ENCODE results near the gene FRMD8.
"Not testable (repeated sequence)": the region's sequence is repeated elsewhere in the genome, so short reads cannot be mapped to it uniquely, and the experiment has no call there.

The FRMD8 gene

DNA sequence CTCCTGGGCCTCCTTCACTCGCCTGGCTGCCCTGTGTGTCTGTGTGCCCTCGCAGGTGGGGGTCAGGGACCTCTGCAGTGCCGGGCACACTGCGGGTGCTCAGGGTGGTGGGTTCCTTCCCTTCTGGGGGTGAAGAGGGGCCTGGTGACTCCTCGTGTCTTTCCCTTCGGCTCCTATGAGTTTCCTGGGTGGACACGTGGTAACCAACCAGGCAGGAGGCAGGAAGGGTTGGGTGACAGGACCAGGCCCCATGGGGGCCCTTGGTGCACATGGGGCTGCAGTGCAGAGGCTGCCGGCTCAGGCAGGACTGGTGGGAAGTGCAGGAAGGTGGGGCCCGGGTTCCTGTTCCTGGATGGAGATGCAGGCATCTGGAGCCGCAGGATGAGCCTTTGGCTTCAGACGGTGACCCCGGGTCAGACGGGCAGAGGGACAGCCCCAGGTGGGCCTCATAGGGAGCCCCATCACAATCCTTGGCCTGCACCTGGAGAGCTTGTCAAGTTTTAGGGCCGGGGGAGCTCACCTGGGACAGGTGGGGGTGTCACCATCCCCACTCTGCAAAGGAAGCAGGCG lies 9.6 kb downstream of the FRMD8 start:
- DNase-seq = no peak

DNA sequence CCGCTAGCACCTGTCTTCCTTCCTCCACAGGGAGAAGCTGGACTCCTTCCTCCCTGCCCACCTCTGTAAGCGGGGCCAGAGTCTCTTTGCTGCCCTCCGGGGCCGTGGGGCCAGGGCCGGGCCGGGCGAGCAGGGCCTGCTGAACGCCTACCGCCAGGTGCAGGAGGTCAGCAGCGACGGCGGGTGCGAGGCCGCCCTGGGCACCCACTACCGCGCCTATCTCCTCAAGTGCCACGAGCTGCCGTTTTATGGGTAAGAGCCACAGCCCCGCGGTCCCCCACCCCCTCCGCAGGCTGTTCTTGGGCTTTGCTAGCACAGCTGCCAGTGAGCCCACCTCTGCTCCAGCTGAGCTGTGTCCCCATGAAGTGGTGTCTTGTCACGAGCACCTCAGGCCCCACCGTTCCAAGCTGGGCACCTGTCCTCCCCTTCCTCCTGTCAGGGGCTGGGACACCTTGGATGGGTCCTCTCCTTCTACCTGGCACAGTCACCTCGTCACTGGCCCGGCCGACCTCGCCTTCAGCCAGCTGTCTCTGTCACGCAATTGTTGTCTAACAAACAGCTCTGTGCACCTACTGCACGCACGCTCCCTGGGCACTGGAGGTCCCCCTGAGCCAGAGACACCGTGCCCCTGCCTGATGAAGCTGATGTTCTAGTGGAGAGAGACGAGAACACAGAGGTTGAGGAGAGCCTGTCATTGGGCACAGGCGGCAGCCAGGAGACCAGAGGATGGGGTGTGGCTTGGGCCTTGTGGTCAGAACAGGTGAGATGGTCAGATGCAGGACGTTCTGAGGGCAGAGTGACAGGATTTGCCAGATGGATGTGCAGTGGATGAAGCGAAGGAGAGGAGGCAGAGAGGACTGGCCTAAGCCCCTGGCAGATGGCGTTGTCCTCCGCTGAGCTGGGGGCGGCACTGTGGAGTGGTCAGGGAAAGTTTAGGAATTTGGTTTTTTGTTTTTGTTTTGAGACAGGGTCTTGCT lies 10.6 kb downstream of the FRMD8 start:
- DNase-seq = no peak

DNA sequence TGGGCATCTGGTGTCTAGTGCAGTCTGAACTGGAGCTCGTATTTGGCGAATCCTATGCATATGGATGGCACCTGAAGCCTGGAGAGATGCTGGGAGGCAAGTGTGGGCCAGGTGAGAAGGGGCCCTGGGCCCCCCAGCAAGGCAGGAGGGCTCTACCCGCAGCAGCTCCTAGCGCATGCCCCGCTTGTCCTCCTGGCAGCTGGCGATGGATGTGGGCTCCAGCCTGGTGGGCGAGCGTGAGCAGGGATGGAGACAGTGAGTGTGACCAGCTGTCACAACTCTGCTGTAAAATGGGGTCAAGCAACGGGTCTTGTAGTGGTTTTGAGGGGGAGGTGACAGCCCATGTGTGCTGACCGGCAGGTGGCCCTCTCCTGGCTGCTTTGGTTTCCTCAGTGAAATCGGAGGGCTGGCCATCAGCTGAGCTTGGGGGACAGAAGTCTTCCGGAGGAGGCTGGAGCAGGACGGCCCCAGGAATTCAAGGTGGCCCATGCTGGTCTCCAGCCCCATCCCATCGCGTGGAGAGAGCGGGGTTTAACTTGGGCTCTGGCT lies 12.0 kb downstream of the FRMD8 start:
- DNase-seq = no peak

DNA sequence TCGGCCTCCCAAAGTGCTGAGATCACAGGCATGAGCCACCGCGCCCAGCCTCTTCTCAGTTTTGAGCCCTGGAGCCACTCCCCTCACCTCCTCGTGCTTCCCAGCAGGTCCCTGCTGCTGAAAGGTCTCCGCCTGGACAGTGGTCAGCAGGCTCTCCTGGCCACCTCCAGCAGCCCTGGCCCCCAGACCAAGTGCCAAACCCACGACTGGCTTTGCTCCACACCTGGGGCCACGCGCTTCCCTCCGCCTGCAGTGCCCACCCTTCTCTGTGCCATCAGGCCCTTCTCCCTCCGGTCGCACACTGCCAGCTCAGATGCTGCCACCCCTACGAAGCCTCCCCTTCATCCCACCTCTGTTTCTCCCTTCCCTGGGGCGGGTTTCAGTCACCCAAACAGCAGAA lies 12.8 kb downstream of the FRMD8 start:
- DNase-seq = no peak

DNA sequence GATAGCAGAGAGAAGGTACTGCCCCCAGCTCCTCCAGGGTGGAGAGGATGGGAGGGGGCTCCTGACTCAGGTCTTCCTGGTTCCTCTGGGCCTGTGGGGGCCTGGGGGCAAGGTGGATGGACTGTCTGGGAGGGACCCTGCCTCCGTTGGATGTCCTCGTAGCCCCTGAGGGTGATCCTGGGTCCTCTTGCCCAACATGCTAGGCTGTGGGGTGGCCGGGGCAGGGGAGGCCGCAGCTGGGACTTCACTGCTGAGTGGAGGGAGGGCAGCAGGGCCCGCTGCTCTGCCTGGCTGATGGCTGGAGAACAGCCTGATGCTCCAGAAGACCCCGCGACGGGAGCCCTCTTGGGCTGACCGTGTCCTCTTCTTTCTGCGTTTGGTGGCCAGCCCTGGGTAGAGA lies 13.4 kb downstream of the FRMD8 start:
- DNase-seq = no peak

DNA sequence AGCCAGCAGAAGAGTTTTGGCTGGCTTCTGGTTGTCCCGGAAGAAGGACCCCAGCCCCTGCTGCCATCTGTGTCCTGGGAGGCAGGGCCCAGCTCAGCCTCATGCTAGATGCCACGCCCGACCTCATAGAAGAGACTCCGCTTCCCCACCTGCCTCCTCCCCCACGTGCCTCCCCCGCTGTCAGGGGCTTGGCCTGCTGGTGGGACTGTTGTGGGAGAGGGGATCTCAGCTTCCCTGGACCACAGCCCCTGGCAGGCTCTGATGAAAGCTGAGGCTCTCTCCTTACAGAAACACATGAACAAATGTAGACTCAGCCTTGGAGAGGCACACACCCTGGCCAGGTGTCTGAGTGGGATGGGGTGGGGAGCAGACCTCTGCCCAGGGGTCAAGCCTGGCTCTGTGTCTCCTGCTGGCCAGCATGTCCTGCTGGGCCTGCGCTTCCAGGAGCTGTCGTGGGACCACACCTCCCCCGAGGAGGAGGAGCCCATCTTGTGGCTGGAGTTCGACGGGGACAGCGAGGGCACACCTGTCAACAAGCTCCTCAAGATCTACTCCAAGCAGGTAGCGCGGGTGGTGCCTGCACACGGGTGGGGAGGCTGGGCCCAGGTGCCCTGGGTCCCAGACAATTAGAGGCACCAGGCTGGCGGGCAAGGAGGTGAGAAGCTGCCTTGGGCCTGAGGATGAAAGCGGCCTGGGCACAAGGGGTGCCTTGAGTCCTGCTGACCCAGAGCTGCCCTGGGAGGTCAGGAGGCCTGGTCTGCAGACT lies 14.1 kb downstream of the FRMD8 start:
- no peak for DNase-seq

DNA sequence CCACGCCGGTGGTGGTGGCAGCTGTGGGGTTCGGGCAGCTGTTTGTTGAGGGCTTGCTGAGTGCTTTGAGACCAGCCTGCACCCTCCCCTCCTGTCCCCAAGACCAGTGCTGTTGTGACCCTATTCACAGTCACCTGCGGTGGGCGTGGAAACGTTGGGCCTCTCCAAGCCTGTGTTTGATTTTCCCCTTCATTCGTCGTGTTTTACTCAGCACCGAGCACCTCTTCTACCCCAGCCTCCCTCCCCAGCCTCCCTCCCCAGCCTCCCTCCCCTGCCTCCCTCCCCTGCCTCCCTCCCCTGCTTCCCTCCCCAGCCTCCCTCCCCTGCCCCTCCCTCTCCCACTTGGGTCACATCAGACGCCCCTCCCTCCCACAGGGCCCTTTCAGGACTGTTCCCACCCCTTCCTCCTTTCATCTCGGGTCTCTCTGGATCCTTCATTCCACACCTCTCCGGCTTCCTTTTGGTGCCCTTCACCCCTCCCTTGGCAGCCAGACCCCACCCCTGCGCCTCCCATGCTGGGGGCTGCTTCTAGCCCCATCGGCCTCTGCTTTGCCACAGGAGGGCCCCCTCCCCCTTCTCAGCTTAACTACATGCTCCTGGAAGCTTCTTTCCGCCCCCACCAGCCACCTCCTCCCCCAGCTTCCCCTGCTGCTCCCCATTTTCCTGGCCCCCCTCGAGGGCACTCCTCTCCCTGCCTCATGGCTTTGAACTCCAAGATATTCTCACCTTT lies 14.8 kb downstream of the FRMD8 start:
- DNase-seq = no peak

DNA sequence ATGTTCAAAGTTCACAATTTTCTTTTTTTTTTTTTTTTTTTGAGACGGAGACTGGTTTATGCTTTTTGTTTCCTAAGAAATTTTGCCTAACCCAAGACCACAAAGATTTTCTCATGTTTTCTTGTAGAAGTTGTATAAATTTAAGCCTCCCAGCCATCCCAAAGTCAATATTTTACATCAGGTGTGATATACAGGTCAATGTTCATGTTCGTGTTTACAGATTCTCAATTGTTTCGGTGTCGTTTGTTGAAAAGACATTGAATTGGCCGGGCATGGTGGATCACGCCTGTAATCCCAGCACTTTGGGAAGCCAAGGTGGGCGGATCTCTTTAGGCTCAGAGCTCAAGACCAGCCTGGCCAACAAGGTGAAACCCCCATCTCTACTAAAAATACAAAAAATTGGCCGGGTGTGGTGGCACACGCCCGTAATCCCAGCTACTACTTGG lies 15.4 kb downstream of the FRMD8 start:
- no peak for DNase-seq

DNA sequence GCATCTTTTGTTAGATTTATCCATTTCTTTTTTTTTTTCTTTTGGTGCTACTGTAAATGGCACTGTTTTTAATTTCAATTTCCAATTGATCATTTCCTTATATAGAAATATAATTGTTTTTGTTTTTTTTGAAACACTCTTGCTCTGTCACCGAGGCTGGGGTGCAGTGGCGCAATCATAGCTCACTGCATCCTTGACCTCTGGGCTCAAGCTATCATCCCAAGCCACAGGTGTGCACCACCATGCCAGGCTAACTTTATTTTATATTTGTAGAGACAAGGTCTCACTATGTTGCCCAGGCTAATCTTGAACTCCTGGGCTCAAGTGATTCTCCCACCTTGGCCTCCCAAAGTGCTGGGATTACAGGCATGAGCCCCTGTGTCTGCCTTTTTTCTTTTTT lies 16.4 kb downstream of the FRMD8 start:
- no peak for DNase-seq

DNA sequence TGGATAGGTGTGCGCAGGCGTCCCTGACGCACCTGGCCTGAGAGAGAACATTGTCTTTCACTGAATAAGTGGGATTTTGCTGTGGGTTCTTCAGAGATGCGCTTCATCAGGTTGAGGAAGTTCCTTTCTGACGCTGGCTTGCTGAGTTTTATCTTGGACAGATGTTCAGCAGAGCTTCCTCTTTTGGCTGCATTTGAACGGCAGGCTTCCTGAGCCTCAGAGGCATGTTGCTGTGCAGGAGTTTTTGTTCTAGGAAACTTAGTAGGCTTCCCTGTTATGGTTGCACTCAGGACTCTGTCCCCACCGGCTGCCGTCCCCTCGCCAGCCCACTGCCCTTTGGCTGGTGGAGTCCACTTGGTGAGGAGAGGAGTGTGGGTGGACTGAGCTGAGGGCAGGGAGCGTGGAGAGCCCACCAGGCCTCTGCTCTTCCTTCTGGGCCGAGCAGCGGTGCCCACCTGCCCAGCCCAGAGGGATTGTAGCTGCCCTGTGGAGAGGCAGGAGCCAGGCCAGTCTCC lies 17.2 kb downstream of the FRMD8 start:
- no peak for DNase-seq

DNA sequence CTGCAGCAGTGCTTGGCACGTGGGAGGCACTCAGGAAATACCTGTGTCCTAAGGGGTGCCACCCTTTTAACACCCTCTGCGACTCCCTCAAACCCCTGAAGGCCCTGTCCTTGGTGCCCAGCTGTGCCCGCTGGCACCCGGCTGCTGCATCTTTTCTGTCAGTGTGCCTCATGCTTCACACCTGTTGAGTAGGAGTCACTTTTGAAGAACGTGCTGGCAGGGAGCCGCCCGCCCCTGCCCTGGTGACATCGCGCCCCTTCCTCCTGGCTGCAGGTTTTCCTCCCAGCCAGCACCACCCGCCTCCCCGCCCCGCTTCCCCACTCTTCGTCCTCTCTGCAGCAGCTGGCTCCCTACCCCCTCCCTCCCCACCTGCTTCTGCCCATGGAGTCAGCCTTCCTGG lies 17.8 kb downstream of the FRMD8 start:
- no peak for DNase-seq

DNA sequence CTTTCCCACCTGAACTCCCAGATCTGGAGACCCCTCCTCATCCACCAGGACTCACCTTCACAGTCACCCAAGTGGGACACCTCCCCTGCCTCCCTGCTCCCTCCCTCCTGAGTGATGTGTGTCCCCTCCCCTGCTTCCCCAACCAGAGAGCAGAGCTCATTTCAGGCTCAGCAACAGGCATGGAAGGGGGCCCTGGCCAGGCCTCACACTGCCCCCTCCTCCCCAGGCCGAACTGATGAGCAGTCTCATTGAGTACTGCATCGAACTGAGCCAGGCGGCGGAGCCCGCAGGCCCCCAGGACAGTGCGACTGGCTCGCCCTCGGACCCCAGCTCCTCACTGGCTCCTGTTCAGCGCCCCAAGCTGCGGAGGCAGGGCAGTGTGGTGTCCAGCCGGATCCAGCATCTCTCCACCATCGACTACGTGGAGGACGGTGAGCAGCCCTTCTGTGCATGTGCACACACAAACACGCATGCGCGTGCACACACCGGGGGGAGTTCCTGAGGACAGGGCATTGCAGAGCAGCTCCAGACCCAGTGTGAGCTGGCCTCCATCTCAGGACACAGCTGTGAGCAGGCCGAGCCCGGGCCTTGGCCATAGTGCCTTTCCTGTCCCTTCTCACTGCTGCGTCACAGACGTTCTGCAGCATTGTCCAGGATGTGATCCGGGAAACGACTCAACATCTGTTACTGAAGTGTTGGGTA lies 18.4 kb downstream of the FRMD8 start:
- DNase-seq = peak; percentile 38

DNA sequence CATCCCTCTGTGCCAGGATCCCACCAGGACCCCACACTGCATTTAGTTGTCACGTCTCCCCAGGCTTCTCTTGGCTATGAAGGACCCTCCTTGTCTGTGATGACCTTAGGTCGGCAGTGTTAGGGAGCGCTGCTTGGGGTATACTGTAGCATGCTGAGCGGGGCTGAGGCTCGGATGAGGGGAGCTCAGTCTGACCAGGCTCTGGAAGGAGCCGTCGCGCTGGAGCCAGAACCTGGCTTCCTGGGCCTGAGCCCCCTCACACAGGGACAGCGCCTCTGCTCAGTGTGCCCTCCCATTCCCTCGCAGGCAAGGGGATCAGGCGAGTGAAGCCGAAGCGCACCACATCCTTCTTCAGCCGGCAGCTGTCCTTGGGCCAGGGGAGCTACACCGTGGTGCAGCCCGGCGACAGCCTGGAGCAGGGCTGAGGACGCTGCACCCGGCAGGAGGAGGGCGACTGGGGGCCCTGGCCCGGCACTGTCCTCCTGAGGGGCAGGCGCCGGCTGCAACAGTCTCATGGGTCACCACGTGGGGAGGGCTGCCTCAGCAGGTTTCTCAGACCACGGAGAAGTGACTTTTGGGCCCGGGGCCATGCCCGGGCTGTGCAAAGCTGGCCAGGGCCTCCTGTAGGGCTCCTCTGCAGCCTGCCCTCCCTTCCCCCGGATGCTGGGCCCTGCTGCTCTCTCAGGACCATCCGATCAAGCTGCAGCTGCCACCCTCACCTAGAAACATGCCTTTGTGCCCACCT lies 24.7 kb downstream of the FRMD8 start:
- no peak for DNase-seq

DNA sequence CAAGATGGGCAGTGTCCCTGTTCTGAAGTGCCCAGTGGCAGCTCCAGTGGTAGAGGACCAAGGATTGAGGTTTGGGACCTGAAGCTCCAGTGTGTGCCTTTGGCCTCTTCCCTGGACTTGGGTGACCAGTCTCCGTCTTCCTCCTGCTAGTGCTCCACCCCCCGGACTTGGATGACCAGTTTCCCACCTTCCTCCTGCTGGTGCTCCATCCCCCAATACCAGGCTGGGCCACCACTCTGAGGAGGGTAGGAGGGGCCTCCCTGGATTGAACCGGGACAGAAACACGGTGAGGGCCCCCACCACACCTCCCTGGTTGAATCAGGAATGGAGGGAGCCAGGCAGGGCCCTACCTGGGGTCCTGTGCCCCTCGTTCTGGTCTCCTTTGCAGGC lies 25.2 kb downstream of the FRMD8 start:
- no peak for DNase-seq

DNA sequence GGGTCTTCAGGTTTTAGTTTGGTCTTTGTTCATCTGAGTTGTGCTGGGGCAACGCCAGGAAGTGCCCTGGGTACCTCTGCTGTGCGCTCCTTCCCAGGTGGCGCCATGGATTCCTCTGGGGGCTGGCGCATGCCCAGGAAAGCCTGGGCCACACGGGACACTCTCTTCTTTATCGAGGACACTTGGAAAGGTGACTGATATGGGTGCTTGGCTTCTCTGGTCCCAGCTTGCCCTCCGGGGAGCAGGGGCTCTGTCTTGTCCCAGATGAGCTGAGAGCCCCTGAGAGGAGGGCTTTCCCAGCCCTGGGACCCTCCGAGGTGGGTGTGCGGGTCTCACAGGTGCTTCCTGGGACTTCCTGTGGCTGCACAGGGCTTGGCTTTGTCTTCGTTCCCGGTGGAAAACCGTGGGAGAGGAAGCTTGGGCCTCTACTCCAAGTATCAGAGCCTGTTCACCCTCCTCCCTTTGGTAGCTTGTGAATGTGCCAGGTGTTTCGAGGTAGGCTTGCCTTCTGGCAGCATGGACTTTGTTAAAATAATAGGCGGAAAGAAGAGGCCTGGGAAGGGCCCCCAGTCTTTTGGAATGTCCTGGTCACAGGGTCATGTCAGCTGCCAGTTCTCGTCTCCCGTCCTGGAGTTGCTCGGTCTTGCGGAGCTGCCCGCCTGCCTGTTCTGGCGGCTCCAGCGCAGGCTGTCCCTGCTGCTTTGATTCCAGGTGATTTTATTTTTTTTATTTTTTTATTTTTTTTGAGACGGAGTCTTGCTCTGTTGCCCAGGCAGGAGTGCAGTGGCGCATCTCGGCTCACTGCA lies 26.0 kb downstream of the FRMD8 start:
- DNase-seq = no peak

DNA sequence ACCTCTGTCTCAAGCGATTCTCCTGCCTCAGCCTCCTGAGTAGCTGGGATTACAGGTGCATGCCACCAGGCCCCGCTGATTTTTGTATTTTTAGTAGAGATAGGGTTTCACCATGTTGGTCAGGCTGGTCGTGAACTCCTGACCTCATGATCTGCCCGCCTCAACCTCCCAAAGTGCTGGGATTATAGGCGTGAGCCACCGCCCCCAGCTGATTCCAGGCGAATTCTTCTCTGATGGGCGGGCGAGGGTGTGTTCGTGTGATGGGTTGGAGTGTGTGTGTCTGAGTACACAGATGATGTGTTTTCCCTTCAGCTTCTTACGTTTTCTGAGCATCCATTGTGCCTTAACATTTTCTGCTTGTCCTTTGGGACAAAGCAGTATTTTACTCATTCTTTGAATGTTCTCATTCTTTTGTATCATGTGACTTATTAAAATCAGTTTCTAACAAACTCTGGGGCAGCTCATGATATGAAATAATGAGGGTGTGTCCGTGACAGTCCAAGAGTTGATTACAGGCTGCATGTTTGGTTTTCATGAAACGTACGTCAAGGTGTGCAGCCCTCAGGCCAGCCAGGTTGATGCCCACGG lies 26.7 kb downstream of the FRMD8 start:
- not testable (repeated sequence) for DNase-seq

DNA sequence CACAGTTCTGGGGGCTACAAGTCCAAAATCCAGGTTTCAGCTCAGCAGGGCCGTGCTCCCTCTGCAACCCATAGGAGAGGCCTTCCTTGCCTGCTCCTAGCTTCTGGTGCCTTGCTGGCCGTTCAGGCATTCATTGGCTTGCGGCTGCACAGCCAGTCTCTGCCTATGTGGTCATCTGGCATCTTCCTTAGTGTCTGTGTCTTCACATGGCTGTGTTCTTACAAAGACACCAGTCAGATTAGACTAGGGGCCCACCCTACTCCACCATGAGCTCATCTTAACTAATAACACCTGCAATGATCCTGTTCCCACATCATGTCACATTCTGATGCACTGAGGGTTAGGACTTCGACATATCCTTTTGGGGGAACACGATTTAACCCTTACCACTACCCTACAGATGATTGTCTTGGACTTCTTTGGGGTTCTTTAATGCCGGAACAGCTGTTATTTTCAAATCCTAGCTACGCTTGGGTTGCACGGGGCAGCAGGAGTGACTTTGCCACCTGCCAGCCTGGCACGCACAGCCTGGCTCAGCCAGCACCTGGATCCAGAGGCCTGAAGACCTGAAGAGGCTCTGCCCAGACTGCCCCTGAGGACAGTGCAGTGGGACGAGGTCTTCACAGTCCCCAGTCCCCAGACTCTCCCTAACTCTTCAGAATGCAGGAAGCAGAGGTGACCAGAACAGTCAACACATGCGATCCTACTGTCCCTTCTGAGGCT lies 28.5 kb downstream of the FRMD8 start:
- DNase-seq = no peak

DNA sequence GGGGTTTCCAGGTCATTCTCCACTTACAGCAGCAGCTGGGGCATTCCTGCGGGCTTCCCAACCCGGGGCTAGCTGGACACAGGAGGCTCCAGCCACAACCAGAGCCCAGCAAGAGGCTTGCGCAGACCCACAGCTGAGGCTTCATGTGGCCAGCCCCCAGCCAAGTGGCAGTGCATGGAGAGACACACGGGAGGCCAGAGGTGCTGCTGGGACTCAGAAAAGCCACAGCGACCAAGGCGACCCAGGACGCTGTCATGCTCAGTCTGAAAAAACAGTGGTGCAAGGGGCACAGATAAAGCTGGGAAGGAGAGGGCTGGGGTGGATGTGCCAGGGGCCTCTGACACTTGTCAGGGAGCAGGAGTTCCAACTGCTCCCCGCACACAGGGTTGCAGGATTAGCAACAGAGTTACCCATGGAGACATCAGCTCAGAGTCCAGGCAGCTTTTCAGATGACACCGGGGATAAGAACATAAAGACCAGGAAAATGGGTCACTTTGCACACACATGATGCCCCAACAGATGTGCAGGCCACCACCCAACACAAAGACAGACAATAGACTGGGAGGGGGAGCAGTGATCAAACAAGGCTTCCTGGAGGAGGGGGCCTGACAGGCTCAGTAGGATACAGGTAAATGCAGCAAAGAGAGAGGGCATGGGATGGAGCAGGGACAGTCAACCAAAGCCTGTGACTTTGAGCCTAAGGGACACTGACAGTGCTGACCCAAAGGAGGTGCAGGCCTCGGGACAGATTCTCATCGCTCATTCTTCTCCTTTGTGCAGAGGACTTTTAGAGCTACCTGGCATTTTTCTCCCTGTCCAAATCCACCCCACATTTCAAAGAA lies 29.3 kb downstream of the FRMD8 start:
- no peak for DNase-seq
